H1 (cell line): ENCODE results near the gene SSC5D. TPM values are rescaled to one million over a fixed set of nuclear protein-coding genes. Genes with fewer than 3 reads are reported as not detected.

Source experiments
- CTCF ChIA-PET: fragments of 300-600 bp; sonication (Branson Sonifier 250); formaldehyde crosslinking; loops from one replicate; lab custom pipeline; 2021; ENCODE audit not compliant: partially characterized antibody; lab: Charles Lee
- POLR2A ChIA-PET: fragments of 300-600 bp; sonication (Branson Sonifier 250); formaldehyde crosslinking; loops from one replicate; lab custom pipeline; 2021; ENCODE audit warnings: inconsistent platforms; ENCODE audit not compliant: partially characterized antibody; lab: Charles Lee
- DNase-seq, 2 experiments: peaks; one replicate each; pipeline versions ENCODE4 v3.0.0 to v3.0.0-alpha.2; 2010 to 2022; ENCODE audit warnings: low spot score in 2 of 2, low read depth in 1 of 2, mixed read lengths in 1 of 2
- FAIRE-seq: peaks from 2 replicates; lab custom pipeline; 2011; peaks lifted over from hg19 to GRCh38; lab: Jason Lieb, UNC
- H2AFZ ChIP-seq: 2 replicates; pipeline ENCODE4 v1.8.1; 2012; ENCODE audit warnings: low read length, inconsistent platforms
- H2AK5ac ChIP-seq: 2 replicates; pipeline ENCODE4 v1.6.1; 2013; ENCODE audit warnings: low read depth, low read length
- H2BK120ac ChIP-seq: replicated peaks from 2 replicates; pipeline ENCODE3; 2013; ENCODE audit warnings: low read depth, low read length, inconsistent platforms
- H2BK12ac ChIP-seq: 2 replicates; pipeline ENCODE4 v1.6.1; 2013; ENCODE audit warnings: low read depth, low read length
- H2BK15ac ChIP-seq: 2 replicates; pipeline ENCODE4 v1.6.1; 2013; ENCODE audit warnings: low read length
- H2BK20ac ChIP-seq: 2 replicates; pipeline ENCODE4 v1.6.1; 2013; ENCODE audit warnings: low read length
- H2BK5ac ChIP-seq: 2 replicates; pipeline ENCODE4 v1.6.1; 2013; ENCODE audit warnings: low read depth, low read length
- H3K14ac ChIP-seq: 2 replicates; pipeline ENCODE4 v1.6.1; 2013; ENCODE audit warnings: inconsistent platforms; ENCODE audit not compliant: insufficient read length
- H3K18ac ChIP-seq: 2 replicates; pipeline ENCODE4 v1.6.1; 2013; ENCODE audit warnings: low read length; ENCODE audit errors: extremely low read depth
- H3K23ac ChIP-seq: 2 replicates; pipeline ENCODE4 v1.6.1; 2013; ENCODE audit warnings: inconsistent platforms; ENCODE audit not compliant: insufficient read length
- H3K23me2 ChIP-seq: 2 replicates; pipeline ENCODE4 v1.6.1; 2013; ENCODE audit warnings: low read depth, low read length
- H3K27ac ChIP-seq: 2 replicates; pipeline ENCODE4 v1.6.1; 2011; ENCODE audit warnings: low read depth, low read length, inconsistent platforms
- H3K27me3 ChIP-seq, 4 experiments: replicated peaks in 1 of 4; 1 replicate in 1 of 4; 2 replicates in 3 of 4; pipeline versions ENCODE4 v1.6.1 to v1.8.1; 2011 to 2013; ENCODE audit warnings: low read length in 3 of 4, mild to moderate bottlenecking in 3 of 4, inconsistent platforms in 2 of 4, mixed read lengths in 2 of 4, moderate library complexity in 1 of 4; ENCODE audit not compliant: control insufficient read depth in 3 of 4, insufficient read depth in 3 of 4; ENCODE audit errors: extremely low read depth in 1 of 4
- H3K36me3 ChIP-seq, 4 experiments: 2 replicates each; pipeline versions ENCODE4 v1.6.1 to v1.8.1; 2011 to 2013; ENCODE audit warnings: mild to moderate bottlenecking in 4 of 4, low read length in 3 of 4, moderate library complexity in 2 of 4, control low read depth in 1 of 4, inconsistent platforms in 1 of 4; ENCODE audit not compliant: insufficient read depth in 4 of 4, control insufficient read depth in 2 of 4
- H3K4ac ChIP-seq: replicated peaks from 2 replicates; pipeline ENCODE3; 2013; ENCODE audit warnings: low read length, low read depth, mixed read lengths, inconsistent platforms; ENCODE audit not compliant: insufficient read length
- H3K4me1 ChIP-seq, 4 experiments: replicated peaks in 1 of 4; 1 replicate in 1 of 4; 2 replicates in 3 of 4; pipeline versions ENCODE4 v1.6.1 to v1.8.1; 2011 to 2013; ENCODE audit warnings: low read length in 3 of 4, inconsistent platforms in 2 of 4, mixed read lengths in 1 of 4; ENCODE audit not compliant: insufficient read depth in 4 of 4, control insufficient read depth in 3 of 4
- H3K4me2 ChIP-seq, 2 experiments: 2 replicates each; pipeline versions ENCODE4 v1.6.1 to v1.8.1; 2011 to 2013; ENCODE audit warnings: low read depth in 2 of 2, low read length in 2 of 2, control low read depth in 1 of 2, inconsistent platforms in 1 of 2, mild to moderate bottlenecking in 1 of 2; ENCODE audit not compliant: insufficient read depth in 1 of 2
- H3K4me3 ChIP-seq, 4 experiments: fragments of 200-600, 300-600 bp in 1 of 4; sonication (generic), shearing (Covaris generic), sonication (Bioruptor Twin) in 1 of 4; 2 replicates each; pipeline versions ENCODE4 v1.5.1 to v1.8.1; 2011 to 2016; ENCODE audit warnings: low read length in 4 of 4, low read depth in 3 of 4, control low read depth in 2 of 4, inconsistent platforms in 2 of 4, mild to moderate bottlenecking in 2 of 4, mixed read lengths in 1 of 4, moderate library complexity in 1 of 4; ENCODE audit not compliant: insufficient read depth in 2 of 4; ENCODE audit errors: extremely low read depth in 1 of 4
- H3K56ac ChIP-seq: replicated peaks from 2 replicates; pipeline ENCODE3; 2013; ENCODE audit warnings: low read depth, mild to moderate bottlenecking, mixed read lengths, low read length, inconsistent platforms; ENCODE audit not compliant: insufficient read length
- H3K79me1 ChIP-seq: 2 replicates; pipeline ENCODE4 v1.6.1; 2013; ENCODE audit warnings: low read depth, low read length, control low read depth
- H3K79me2 ChIP-seq, 2 experiments: 2 replicates each; pipeline versions ENCODE4 v1.6.1 to v1.8.1; 2012 to 2013; ENCODE audit warnings: low read length in 2 of 2, mild to moderate bottlenecking in 2 of 2, inconsistent platforms in 1 of 2; ENCODE audit not compliant: insufficient read depth in 2 of 2, control insufficient read depth in 1 of 2
- H3K9ac ChIP-seq, 4 experiments: replicated peaks in 1 of 4; 1 replicate in 1 of 4; 2 replicates in 3 of 4; pipeline versions ENCODE4 v1.6.1 to v1.8.1; 2011 to 2013; ENCODE audit warnings: low read depth in 3 of 4, low read length in 3 of 4, control low read depth in 2 of 4, mild to moderate bottlenecking in 2 of 4, moderate library complexity in 2 of 4, inconsistent platforms in 1 of 4; ENCODE audit errors: extremely low read depth in 1 of 4
- H3K9me3 ChIP-seq, 2 experiments: 2 replicates each; pipeline versions ENCODE4 v1.6.1 to v1.8.1; 2012 to 2013; ENCODE audit warnings: mild to moderate bottlenecking in 2 of 2, moderate library complexity in 2 of 2, control low read depth in 1 of 2, inconsistent platforms in 1 of 2, low read depth in 1 of 2, low read length in 1 of 2, mixed read lengths in 1 of 2; ENCODE audit not compliant: insufficient read depth in 2 of 2
- H4K20me1 ChIP-seq, 2 experiments: replicated peaks in 1 of 2; 2 replicates each; pipeline versions ENCODE3 to v1.8.1; 2011 to 2013; ENCODE audit warnings: inconsistent platforms in 2 of 2, low read length in 2 of 2, mild to moderate bottlenecking in 1 of 2; ENCODE audit not compliant: insufficient read depth in 2 of 2, control insufficient read depth in 1 of 2
- H4K5ac ChIP-seq: 2 replicates; pipeline ENCODE4 v1.6.1; 2013; ENCODE audit warnings: low read length, low read depth, mixed read lengths, inconsistent platforms; ENCODE audit not compliant: insufficient read length
- H4K8ac ChIP-seq: 2 replicates; pipeline ENCODE4 v1.8.0; 2013; ENCODE audit warnings: mild to moderate bottlenecking, moderate library complexity, low read length, inconsistent platforms; ENCODE audit not compliant: insufficient read depth; ENCODE audit errors: extremely low read depth
- H4K91ac ChIP-seq: replicated peaks from 2 replicates; pipeline ENCODE3; 2013; ENCODE audit warnings: low read length, mixed read lengths, inconsistent platforms; ENCODE audit not compliant: insufficient read length
- CTBP2 ChIP-seq: IDR thresholded peaks from 2 replicates; pipeline ENCODE4 v1.7.0; 2011; ENCODE audit warnings: borderline replicate concordance, mild to moderate bottlenecking, moderate library complexity, mixed read lengths, low read length; ENCODE audit not compliant: insufficient read depth, insufficient read length
- EP300 ChIP-seq, 2 experiments: IDR thresholded peaks; 1 replicate in 1 of 2; 2 replicates in 1 of 2; pipeline ENCODE4 v1.6.1; 2011 to 2012; ENCODE audit warnings: low read depth in 2 of 2, low read length in 2 of 2, mild to moderate bottlenecking in 2 of 2, borderline replicate concordance in 1 of 2, inconsistent platforms in 1 of 2, moderate library complexity in 1 of 2
- POLR2AphosphoS5 ChIP-seq: IDR thresholded peaks from 2 replicates; pipeline ENCODE4 v1.6.1; 2011; ENCODE audit warnings: low read depth, low read length
- POU5F1 ChIP-seq: IDR thresholded peaks from 2 replicates; pipeline ENCODE4 v1.6.1; 2011; ENCODE audit warnings: low read depth, mild to moderate bottlenecking, low read length, moderate library complexity
- SAP30 ChIP-seq: fragments of 300-600 bp; sonication (generic); IDR thresholded peaks from 2 replicates; pipeline ENCODE4 v1.7.1; 2012; ENCODE audit warnings: low read length, moderate library complexity, mild to moderate bottlenecking, inconsistent platforms; ENCODE audit not compliant: insufficient read depth, insufficient replicate concordance
- SIN3A ChIP-seq, 2 experiments: IDR thresholded peaks in 1 of 2; conservative IDR thresholded peaks in 1 of 2; 2 replicates each; pipeline ENCODE4 v1.6.1; 2011 to 2012; ENCODE audit warnings: low read length in 2 of 2, improper control_type of control experiment in 1 of 2, low read depth in 1 of 2, mild to moderate bottlenecking in 1 of 2
- SP4 ChIP-seq: IDR thresholded peaks from 2 replicates; pipeline ENCODE4 v1.6.1; 2012; ENCODE audit warnings: low read length, inconsistent platforms
- ZNF274 ChIP-seq: IDR thresholded peaks from 2 replicates; pipeline ENCODE4 v1.7.0; 2012; ENCODE audit warnings: low read length, borderline replicate concordance; ENCODE audit errors: extremely low read depth
- WGBS, 2 experiments: shearing (Covaris generic) in 1 of 2; methylation state at CpG; one replicate each; pipeline versions ENCODE4 v1.1.6 to v1.1.7; 2013 to 2015; ENCODE audit warnings: low lambda C conversion rate in 2 of 2, mixed read lengths in 2 of 2, inconsistent platforms in 1 of 2, low coverage in 1 of 2, missing lambda C conversion rate in 1 of 2; ENCODE audit not compliant: insufficient replicate concordance in 2 of 2, insufficient coverage in 1 of 2, insufficient read length in 1 of 2; ENCODE audit errors: extremely low coverage in 1 of 2, missing lambda C conversion rate in 1 of 2; 5-methylcytosine and 5-hydroxymethylcytosine counted together
- polyA plus RNA-seq, 7 experiments: library from polyadenylated mRNA; depleted of rRNA in 3 of 7; stranded (reverse) in 5 of 7; unstranded in 2 of 7; fragments of >200 nt in 5 of 7; fragments of 200-250 nt in 2 of 7; gene quantifications; 1 replicate in 5 of 7; 2 replicates in 1 of 7; 4 replicates in 1 of 7; pipeline versions ENCODE4 v1.2.1 to v1.2.3, GENCODE V29; 2011 to 2013; ENCODE audit warnings: missing spikeins in 2 of 7, mixed read lengths in 2 of 7
- total RNA-seq: library from RNA; stranded (reverse); fragmentation: NEBNext Ultra II Directional; extraction: Animal tissue kit (Norgen Biotek cat#: 25700); gene quantifications from 2 replicates; pipeline ENCODE4 v1.2.1, GENCODE V29; 2021
- TF ChIP-seq, protein P1 (sequence below): IDR thresholded peaks from 2 replicates; pipeline ENCODE4 v1.6.1; 2011; ENCODE audit warnings: low read depth, mild to moderate bottlenecking, low read length; ENCODE audit not compliant: insufficient read depth

SSC5D gene
- total and polyA plus RNA-seq, 2 of the 8 experiments (the other 6 are each of a cell fraction or from before 2014, with no cell fraction given) = 0.39 to 1.7 TPM

DNA sequence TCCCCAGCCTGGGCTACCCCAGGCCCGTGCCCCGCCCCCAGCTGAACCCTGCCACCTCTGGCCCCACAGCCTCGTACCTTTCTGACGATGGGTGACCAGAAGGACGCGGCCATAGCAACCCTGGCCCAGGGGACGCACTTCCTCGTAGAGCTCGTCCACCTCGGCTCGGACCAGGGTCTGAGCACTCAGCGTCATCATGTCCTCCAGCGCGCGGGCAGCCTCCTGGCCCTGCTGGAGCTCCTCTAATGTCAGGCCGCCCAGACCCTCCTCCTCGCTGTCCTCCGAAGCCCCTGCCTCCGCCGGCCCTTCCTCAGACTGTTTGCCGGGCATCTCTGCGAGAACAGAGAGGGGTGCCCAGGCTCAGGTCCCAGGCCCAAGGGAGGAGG lies 47.7 kb downstream of the SSC5D start:
- Histone ChIP-seq H2AFZ (no peak overlapping the region), H2BK5ac (no peak overlapping the region), H3K4me3 (no peak overlapping the region), H2AK5ac (no peak overlapping the region), H2BK12ac (no peak overlapping the region), H4K91ac (no peak overlapping the region), H3K18ac (no peak overlapping the region), H3K36me3 (no peaks in the 10 kb centered on the region; a peak in 1 of 8 replicates), H3K79me1 (no peaks in the 10 kb centered on the region), H4K20me1 (peaks cover 0 to 1% of the 10 kb centered on the region in 2 experiments), H3K27me3 (no peaks in the 10 kb centered on the region; a peak in 2 of 7 replicates), H2BK15ac (no peak overlapping the region), H3K9me3 (no peaks in the 10 kb centered on the region), H4K5ac (no peak overlapping the region), H3K4me2 (no peak overlapping the region), H3K79me2 (no peaks in the 10 kb centered on the region), H2BK120ac (no peak overlapping the region), H3K23ac (no peak overlapping the region), H3K27ac (no peak overlapping the region), H3K4me1 (peaks cover 0 to 17% (median 5%) of the 10 kb centered on the region in 4 experiments; a peak in 4 of 7 replicates), H3K9ac (no peak overlapping the region), H3K56ac (no peak overlapping the region), H4K8ac (no peak overlapping the region), H3K4ac (no peak overlapping the region), H3K23me2 (peaks cover 2% of the 10 kb centered on the region; the same call in 1 of the 2 replicates), H3K14ac (no peak overlapping the region), H2BK20ac (no peak overlapping the region)
- no peak for FAIRE-seq
- 94% methylated on average over 22 of the region's 22 CpGs; no CpG with 5 or more reads in 1 of the 2 experiments for WGBS, 2 experiments
- TF ChIP-seq POU5F1 (no peak), ZNF274 (no peak), POLR2AphosphoS5 (no peak), SP4 (no peak), CTBP2 (no peak), SIN3A (conservative IDR thresholded peaks at IDR 0.05 in 1 of 2, IDR thresholded peaks at IDR 0.05 in 1 of 2; ENCODE audit: low read depth in 1 of 2, low read length in 2 of 2) (no peak), SAP30 (no peak), EP300 (IDR thresholded peaks at IDR 0.05; ENCODE audit: borderline replicate concordance in 1 of 2, low read depth in 2 of 2, low read length in 2 of 2) (no peak)
- TF ChIP-seq, protein P1, sequence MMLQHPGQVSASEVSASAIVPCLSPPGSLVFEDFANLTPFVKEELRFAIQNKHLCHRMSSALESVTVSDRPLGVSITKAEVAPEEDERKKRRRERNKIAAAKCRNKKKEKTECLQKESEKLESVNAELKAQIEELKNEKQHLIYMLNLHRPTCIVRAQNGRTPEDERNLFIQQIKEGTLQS = no peak
- ChIA-PET CTCF (interaction anchor here (0.8 to 2.4 kb wide), 6 partner anchors 9 to 68 kb away, joined by 3 to 9 read pairs (median 3); no protein-coding TSS in a partner anchor), POLR2A (interaction anchor here (0.8 to 1.7 kb wide), 4 partner anchors 10 to 65 kb away, joined by 3 to 6 read pairs (median 4); no protein-coding TSS in a partner anchor)
- no peak for DNase-seq
